Activated CD8-positive, alpha-beta memory T cell treated with anti-CD3 and anti-CD28 coated beads, Interleukin-2, amount 50 U/mL, for 24 hours (primary cell): ENCODE data around the gene SLC9B1.
"Not testable (repeated sequence)": the region's sequence is repeated elsewhere in the genome, so short reads cannot be mapped to it uniquely, and the experiment has no call there.

Experiments used
- DNase-seq: peaks from one replicate; pipeline ENCODE4 v3.0.0-alpha.2; 2020; ENCODE audit errors: extremely low read depth

Gene SLC9B1

DNA sequence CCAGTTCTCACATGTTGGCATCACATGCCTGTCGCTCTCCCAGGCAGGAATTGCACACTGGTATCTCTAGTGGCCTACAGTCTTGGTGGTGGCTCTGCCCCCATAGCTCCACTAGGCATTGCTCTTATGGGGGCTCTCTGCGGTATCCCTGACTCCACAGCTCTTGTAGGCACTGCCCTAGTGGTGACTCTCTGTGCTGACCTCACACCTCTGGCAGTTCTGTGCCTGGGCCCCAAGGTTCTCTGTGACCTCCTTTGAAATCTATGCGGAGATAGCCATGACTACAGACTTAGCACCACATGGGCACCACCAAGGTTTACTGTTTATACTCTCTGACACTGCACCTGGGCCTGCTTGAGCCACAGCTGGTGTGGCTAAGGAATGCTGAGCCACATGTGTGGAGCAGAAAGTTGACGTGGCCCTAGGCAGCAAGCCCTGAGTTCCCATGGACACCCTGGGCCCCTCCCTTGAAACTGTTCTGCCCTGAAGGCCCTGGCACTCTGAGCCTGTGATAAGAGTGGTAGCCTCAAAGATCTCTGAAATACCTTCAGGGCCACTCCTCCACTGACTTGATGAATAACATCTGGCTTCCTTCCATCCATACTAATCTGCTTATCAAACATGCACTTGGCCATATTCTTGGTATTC, 8.0 kb downstream of the SLC9B1 start:
- DNase-seq, result no peak

DNA sequence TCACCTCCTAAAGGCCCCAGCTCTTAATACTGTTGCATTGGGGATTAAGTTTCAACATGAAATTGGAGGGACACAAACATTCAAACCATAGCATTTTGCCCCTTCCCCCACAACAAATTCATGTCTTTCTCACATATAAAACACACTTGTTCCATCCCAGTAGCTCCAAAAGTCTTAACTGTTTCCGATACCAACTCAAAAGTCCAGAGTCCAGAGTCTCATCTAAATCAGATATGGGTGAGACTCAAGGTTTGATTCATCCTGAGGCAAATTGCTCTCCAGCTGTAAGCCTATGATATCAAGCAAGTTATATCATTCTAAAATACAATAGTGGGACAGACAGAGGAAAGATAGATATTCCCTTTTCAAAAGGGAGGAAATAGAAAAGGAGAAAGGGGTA, 8.7 kb downstream of the SLC9B1 start:
- no peak for DNase-seq

DNA sequence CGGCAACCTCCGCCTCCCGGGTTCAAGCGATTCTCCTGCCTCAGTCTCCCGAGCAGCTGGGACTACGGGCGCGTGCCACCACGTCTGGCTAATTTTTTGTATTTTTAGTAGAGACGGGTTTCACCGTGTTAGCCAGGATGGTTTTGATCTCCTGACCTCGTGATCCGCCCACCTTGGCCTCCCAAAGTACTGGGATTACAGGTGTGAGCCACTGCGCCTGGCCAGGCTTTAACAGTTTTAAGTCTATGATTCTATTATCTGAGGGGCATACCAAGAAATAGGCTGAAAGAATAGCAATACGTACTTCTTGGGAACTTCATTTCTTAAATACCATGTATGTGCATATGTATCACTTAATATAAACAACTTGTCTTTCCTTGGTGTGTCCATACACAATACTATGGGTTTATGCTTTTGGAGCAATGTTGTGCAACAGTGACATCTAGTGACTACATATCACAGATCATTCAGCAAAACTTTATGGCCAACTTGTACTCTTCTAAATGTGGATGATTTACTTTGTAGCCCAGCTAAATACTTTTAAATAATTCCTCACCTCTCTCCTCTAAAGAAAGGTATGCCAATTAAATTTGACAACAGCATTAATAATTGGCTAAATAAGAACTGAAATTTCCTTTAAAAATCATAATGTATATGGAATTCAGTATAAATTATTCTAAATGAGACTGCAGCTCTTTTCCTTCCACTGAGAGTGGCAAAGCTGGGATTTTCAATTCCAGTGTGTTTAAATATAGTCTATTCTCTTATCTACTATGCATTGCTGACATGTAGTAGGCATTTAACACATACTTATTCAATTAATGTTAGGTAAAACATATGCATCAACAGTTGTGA, 10.4 kb downstream of the SLC9B1 start:
- no peak for DNase-seq

DNA sequence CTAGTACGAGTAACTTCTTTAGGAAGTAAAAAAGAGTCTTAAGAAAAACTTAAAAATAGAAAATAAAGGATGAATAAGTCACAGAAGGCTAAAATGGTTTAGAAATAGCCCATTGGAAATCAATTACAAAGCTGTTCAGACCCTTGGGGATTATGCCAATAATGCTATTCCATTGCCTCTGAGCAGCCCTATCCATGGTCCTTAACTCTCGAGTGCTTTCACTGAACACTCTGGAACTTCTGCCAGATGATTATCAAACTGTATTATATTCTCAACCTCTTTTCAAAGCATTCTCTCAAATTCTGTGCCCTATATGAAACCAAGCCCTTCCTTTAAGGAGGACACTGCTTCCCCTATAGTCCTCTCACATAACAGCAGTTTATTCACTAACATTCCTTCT, 17.0 kb downstream of the SLC9B1 start:
- no peak for DNase-seq

DNA sequence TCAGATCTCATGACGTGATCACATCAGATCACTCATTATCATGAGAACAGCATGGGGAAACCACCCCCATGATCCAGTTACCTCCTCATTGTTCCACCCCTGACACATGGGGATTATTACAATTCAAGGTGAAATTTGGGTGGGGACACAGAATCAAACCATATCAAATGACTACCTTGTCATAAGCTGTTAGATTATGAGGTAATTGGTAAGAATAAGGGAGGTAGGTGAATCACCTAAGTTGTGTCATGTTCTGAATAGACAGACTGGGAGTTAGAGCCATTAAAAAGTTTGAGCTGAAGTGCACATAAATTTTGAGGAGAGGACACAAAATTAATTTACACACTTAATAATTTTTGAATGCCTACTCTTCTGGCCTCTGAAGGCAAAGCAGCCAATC, 24.7 kb downstream of the SLC9B1 start:
- no peak for DNase-seq

DNA sequence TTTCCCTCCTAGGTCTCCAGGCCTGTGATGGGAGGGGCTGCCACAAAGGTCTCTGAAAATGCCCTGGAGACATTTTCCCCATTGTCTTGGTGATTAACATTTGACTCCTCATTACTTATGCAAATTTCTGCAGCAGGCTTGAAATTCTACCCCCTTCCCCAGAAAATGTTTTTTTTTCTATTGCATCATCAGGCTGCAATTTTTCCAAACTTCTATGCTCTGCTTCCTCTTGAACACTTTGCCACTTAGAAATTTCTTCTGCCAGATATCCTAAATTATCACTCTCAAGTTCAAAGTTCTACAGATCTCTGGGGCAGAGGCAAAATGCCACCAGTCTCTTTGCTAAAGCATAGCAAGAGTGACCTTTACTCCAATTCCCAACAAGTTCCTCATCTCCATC, 25.5 kb downstream of the SLC9B1 start:
- DNase-seq, result not testable (repeated sequence)

DNA sequence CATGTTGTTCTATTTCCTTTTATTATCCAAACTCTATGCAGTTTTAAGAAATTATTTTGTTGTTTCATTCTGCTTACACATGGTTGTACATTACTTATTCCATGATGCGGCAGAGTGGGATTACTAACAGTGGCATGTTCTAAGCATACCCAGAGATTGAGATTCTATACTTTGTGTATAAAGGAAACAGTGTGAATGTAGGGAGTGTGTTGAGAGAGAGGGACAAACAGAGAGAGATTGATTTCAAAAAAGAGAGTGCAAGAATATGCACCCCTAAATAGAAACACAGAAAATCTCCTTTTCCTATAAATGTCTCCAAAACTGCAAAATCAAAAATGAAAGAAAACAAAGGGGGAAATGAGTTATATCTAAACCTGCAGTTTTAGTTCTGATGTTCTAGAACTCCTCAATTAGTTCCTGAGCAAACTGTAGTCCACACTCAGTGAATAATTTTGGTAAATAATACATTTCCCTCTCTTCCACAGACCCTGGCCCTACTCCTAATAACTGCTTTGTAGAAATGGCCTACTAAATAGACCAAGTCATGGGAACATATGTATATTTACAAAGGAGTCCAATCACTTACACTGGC, 31.0 kb downstream of the SLC9B1 start:
- DNase-seq, result no peak

DNA sequence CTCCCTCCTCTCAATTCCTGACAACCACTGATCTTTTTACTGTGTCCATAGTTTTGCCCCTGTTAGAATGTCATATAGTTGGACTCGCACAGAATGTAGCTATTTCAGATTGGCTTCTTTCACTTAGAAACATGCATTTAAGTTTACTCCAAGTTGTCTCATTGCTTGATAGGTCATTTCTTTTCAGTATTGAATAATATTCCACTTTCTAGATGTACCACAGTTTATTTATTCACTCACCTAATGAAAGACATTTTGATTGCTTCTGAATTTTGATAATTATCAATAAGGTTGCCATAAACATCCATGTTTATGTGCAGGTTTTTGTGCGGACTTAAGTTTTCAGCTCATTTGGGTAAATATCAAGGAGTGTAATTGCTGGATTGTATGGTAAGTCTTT, 38.5 kb downstream of the SLC9B1 start:
- DNase-seq, result no peak

DNA sequence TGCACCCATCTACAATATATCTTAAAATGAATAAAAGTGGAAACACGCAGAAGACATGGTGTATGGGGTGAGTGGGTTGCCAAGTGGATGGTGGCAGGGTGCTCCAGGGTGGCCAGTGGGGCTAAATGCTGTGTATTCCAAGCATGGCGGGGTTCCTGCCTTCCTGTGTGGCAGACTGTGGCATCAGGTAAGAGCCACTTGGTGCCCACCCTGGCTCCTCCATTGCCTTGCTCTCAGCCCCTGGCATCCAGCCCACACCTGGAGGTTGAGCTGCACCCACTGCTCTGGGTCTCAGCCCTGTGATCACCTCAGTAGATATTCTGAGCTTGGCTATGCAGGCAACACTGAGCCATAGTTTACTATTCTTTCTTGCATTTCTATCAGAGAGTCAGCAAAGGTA, 57.7 kb downstream of the SLC9B1 start:
- not testable (repeated sequence) for DNase-seq

DNA sequence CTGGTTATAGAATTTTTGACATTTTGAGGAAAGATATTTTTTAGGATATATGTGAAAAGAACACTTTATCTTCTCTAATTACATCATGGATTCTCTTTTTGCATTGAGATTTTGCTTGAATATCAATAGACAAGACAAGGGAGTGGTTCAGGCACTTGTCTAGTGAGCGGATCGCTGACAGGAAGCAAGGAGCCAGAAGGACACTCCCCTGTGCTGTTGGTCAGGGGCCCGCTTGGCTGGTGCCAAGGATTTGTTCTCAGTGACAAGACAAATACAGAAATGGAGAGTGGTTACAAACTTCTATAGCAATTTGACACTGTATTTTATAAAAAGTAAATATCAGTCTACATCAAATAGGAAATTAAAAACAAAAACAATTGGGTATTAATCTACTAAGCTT, 60.0 kb downstream of the SLC9B1 start:
- no peak for DNase-seq

DNA sequence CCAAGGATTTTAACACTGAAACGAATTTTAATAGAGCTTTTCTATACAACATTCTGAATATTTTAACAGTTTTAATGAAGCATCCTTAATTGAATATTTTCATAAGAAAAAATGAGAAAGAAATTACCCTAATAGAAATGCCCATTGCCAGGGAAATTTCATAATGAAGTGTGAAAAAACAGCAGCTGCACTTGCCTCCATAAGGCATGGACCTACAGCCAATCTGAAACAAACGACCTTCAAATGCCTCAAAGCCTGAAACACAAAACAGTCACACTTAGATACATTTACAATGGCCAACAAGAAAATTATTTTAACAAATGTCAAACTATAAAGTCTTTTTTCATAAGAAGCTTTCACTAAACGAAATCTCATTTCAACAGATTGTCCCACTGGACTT, 74.4 kb downstream of the SLC9B1 start:
- no peak for DNase-seq

DNA sequence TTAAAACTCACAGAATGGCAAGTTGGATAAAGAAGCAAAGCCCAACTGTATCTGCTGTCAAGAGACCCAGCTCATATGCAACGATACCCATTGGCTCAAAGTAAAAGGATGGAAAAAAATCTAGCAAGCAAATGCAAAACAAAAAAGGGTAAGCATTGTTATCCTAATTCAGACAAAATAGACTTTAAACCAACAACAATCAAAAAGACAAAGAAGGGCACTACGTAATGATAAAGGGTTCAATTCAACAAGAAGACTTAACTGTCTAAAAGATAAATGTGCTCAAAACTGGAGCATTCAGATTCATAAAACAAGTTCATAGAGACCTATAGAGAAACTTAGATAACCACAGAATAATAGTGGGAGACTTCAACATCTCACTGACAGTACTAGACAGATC, 81.4 kb downstream of the SLC9B1 start:
- not testable (repeated sequence) for DNase-seq

DNA sequence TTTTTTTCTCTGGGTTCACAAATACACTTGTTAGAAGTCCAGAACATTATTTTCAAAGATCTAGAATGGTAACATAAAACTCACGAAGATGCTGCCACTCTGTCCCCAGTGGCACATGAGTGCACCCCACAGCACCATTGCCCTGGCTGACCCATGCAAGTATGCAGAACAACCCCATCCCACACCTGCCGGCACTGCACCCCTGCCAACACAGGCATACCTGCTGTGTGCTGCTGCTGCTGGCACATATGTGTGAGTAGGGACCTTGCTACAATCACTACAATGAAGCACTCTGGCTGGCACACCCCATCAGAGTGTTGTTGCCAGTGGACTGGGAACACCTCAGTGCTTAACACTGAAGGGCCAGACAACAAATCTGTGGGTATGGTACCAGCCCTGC, 83.8 kb downstream of the SLC9B1 start:
- DNase-seq, result no peak

DNA sequence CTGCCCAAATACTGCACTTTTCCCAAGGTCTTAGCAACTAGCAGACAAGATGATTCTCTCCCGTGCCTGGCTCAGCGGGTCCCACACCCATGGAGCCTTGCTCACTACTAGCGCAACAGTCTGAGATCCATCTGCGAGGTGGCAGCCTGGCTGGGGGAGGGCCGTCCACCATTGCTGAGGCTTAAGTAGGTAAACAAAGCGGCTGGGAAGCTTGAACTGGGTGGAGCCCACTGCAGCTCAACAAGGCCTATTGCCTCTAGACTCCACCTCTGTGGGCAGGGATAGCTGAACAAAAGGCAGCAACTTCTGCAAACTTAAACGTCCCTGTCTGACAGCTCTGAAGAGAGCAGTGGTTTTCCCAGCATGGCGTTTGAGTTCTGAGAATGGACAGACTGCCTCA, 99.8 kb downstream of the SLC9B1 start:
- DNase-seq, result not testable (repeated sequence)

DNA sequence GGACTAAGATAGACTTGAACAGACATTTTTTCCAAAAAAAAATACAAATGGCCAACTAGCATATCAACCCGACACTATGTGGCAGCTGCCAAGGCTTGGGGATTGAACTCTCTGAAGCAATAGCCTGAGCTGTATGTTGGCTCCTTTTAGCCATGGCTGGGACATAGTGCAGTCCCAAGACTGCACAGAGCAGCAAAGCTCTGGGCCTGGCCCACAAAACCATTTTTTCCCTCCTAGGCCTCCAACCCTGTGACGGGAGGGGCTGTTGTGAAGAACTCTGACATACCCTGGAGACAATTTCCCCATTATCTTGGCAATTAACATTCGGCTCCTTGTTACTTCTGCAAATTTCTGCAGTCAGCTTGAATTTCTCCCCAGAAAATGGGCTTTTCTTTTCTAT, 100.6 kb downstream of the SLC9B1 start:
- no peak for DNase-seq

DNA sequence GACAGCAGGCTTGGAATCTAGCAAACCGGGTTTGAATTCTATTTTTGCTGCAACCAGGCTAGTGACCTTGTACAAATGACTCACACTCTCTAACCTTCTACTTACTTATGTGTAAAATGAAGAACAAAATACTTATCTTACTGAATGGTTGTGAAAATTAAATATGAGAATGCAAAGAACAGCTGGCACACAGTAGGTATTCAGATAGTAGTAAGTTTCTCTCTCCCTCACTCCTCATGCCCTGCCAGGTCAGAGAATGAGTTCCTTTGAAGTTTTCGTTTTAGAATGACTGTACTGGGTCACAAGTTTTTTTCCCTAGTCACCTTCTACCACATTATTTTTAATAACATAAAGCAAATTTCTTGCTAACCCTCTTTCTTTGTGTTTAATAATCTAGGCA, 117.7 kb downstream of the SLC9B1 start:
- DNase-seq, result no peak

DNA sequence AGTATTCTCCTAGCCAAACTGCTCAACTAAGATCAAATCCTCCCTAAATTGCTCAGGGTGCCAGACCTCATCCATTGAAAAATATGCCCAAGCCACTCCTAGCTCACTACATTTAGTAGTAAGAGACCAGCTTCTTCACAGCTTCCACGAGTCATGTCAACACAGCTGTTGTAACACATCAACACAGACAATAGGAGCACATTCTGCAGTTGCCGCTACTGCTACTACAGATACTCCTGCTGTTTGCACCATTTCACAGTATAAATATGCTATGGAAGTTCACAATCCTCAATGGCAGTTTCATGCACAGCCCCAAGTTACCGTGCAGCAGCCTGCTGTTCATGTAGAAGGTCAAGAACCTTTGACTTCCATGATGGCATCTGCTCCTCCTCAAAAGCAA, 121.9 kb downstream of the SLC9B1 start:
- not testable (repeated sequence) for DNase-seq

DNA sequence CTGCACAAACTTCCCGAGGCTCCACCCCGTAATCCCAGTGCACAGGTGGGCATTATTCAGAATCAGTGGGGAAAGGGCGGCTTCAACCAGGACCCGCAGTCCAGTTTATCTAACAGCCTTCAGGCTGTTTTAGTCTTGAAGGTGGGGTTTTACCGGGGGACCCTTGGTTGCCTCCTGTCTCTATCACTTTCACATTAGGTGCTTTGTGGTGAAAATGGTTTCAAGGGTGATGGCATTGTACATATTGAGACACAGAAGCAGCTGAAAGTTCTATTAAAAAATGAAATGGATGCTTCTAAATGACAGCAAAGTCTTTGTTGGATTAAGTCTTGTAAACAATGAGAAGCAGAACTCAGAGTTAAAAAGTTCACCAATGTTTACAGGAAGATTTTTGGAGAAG, 123.0 kb downstream of the SLC9B1 start:
- DNase-seq, result not testable (repeated sequence)

DNA sequence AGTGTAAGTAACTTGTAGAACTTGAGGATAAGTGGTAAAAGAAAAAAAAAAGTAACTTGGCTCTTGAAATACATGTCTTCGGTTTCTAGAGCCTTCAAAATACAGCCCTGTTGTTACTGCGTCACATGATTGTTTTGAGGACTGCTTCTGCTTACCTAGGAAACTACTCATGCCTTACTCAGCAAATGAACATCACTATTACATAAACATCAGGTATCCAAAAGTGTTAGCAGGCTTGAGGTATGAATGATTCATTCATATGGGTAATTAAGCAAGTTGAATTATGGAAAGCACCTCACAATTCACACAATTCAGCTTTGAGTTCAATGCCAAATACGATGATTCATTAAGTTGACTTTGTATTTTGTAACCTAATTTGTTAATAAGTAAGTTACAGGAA, 129.6 kb downstream of the SLC9B1 start:
- not testable (repeated sequence) for DNase-seq

DNA sequence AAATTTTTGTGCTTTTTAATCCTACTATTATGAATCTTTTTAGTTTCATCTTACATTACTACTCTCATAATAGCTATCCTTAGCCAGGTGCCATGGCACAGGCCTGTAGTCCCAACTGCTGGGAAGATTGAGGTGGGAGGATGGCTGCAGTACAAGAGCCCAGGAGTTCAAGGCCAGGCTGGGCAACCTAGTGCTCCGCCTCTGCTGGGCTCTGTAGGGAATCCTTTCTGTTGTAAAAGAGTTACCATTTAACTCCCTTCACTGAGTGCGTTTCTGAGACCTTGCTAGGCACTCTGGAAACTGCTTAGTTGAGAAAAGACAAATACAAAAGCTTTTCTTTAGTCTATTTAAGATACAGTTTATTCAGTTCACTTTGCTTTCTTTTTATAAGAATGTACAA, 130.9 kb downstream of the SLC9B1 start:
- DNase-seq, result not testable (repeated sequence)

DNA sequence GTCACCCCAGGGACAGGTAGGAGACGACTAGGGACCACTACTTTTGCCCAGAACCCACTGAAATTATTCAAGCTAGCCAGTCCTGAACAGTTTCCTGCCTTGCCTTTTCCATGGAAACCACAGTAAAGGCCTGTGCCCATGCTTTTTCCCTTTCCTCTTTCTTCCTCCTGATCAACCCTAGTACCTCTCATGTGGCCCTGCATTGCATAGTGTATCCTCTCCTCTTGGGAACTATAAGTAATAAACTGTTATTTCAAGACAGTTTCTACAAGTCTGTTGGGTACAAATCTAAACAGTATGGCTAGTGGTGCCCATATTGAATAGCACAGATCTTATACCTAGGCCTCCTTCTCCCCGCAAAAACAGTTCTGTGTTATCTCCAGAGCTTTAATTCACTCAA, 136.2 kb downstream of the SLC9B1 start:
- no peak for DNase-seq

DNA sequence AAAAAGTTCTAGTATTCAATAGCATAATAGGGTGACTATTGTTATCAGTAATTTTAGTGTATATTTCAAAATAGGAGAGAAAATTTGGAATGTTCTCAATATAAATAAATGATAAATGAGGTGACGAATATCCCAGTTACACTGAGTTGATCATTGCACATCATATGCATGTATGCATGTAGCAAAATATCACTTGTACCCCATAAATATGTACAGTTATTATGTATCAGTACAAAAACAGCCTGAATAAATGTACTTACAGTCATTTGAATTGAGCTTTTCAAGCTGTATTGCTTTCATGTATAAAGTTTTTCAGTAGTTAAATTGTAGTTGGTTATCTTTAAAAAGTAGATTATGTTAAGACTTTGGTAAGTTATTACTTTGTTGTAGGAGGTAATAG, 138.2 kb downstream of the SLC9B1 start:
- no peak for DNase-seq

DNA sequence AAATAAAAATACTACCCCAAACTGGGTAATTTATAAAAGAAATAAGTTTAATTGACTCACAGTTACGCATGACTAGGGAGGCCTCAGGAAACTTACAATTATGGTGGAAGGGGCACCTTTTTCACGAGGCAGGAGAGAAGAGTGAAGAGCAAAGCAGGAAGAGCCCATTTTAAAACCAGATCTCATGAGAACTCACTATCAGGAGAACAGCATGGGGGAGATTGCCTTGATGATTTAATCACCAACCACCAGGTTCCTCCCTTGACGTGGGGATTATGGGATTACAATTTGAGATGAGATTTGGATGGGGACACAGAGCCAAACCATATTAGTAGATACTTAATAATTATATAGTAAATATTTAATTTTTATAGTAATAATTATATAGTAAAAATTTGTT, 140.6 kb downstream of the SLC9B1 start:
- DNase-seq, result no peak
